ENCODE results near the gene CNTN4. TPM values are rescaled to one million over a fixed set of nuclear protein-coding genes. Genes with fewer than 3 reads are reported as not detected.
"Not testable (repeated sequence)": the region's sequence is repeated elsewhere in the genome, so short reads cannot be mapped to it uniquely, and the experiment has no call there.

CNTN4 gene
- total RNA-seq, 1 donor from 2014 or later: 22.1 TPM

GRCh38 chr3:2517500-2518172, 419.0 kb downstream of the CNTN4 start:
- intact Hi-C loops (cut with DNase I): no loop called here
- H3K9me3 ChIP-seq: no peaks in the 10 kb centered on the region
- H3K4me3 ChIP-seq: no peak overlapping the region
- TF ChIP-seq POLR2A (IDR thresholded peaks at IDR 0.05) (no peak), POLR2AphosphoS5 (IDR thresholded peaks at IDR 0.05; ENCODE audit: insufficient read depth in 1 of 2, low read depth in 1 of 2) (no peak), CTCF (IDR thresholded peaks at IDR 0.05) (no peak)
- no peaks in the 10 kb centered on the region for H3K36me3 ChIP-seq
- H3K4me1 ChIP-seq: no peaks in the 10 kb centered on the region
- DNase-seq (ENCODE audit: extremely low spot score in 2 of 2): no peak
- no peaks in the 10 kb centered on the region for H3K27me3 ChIP-seq
- no peak overlapping the region for H3K27ac ChIP-seq

- TF ChIP-seq CTCF (IDR thresholded peaks at IDR 0.05): no peak
- TF ChIP-seq POLR2A (IDR thresholded peaks at IDR 0.05): no peak
- TF ChIP-seq POLR2AphosphoS5 (IDR thresholded peaks at IDR 0.05; ENCODE audit: insufficient read depth in 1 of 2, low read depth in 1 of 2): no peak
- intact Hi-C loops (cut with DNase I): no loop called here
- H3K27ac ChIP-seq: no peak overlapping the region
- H3K36me3 ChIP-seq: no peaks in the 10 kb centered on the region
- H3K4me1 ChIP-seq: no peaks in the 10 kb centered on the region
- DNase-seq (ENCODE audit: extremely low spot score in 2 of 2): no peak
- no peaks in the 10 kb centered on the region for H3K27me3 ChIP-seq
- H3K9me3 ChIP-seq: no peaks in the 10 kb centered on the region
- no peak overlapping the region for H3K4me3 ChIP-seq
Observed at GRCh38 chr3:2523281-2523836, 424.7 kb downstream of the CNTN4 start.

- Histone ChIP-seq H3K36me3 (no peaks in the 10 kb centered on the region), H3K4me1 (no peaks in the 10 kb centered on the region)
Observed at GRCh38 chr3:2525968-2526367, 427.3 kb downstream of the CNTN4 start.

GRCh38 chr3:2526926-2527325, 428.3 kb downstream of the CNTN4 start:
- no peak for DNase-seq (ENCODE audit: extremely low spot score in 2 of 2)
- Histone ChIP-seq H3K27me3 (no peaks in the 10 kb centered on the region), H3K9me3 (no peaks in the 10 kb centered on the region), H3K36me3 (no peaks in the 10 kb centered on the region), H3K27ac (no peak overlapping the region), H3K4me3 (no peak overlapping the region), H3K4me1 (no peaks in the 10 kb centered on the region)
- TF ChIP-seq POLR2AphosphoS5 (IDR thresholded peaks at IDR 0.05; ENCODE audit: insufficient read depth in 1 of 2, low read depth in 1 of 2) (no peak), CTCF (IDR thresholded peaks at IDR 0.05) (no peak), POLR2A (IDR thresholded peaks at IDR 0.05) (no peak)
- intact Hi-C loops (cut with DNase I): no loop called here

More at GRCh38 chr3:2525968-2526367, 427.3 kb downstream of the CNTN4 start:
- no peak for TF ChIP-seq CTCF (IDR thresholded peaks at IDR 0.05)
- TF ChIP-seq POLR2AphosphoS5 (IDR thresholded peaks at IDR 0.05; ENCODE audit: insufficient read depth in 1 of 2, low read depth in 1 of 2): no peak
- no peak for TF ChIP-seq POLR2A (IDR thresholded peaks at IDR 0.05)
- DNase-seq (ENCODE audit: extremely low spot score in 2 of 2): no peak
- H3K27me3 ChIP-seq: no peaks in the 10 kb centered on the region
- no peak overlapping the region for H3K27ac ChIP-seq
- no peaks in the 10 kb centered on the region for H3K9me3 ChIP-seq
- no peak overlapping the region for H3K4me3 ChIP-seq
- intact Hi-C loops (cut with DNase I): no loop called here

GRCh38 chr3:2527328-2527727, 428.7 kb downstream of the CNTN4 start:
- H3K4me3 ChIP-seq; intact Hi-C loops (cut with DNase I); DNase-seq (ENCODE audit: extremely low spot score in 2 of 2); H3K27ac ChIP-seq; H3K4me1 ChIP-seq; H3K36me3 ChIP-seq; H3K9me3 ChIP-seq; H3K27me3 ChIP-seq: not testable (repeated sequence)

- H3K27me3 ChIP-seq; H3K9me3 ChIP-seq; DNase-seq (ENCODE audit: extremely low spot score in 2 of 2); H3K4me1 ChIP-seq; H3K36me3 ChIP-seq; intact Hi-C loops (cut with DNase I); H3K27ac ChIP-seq; H3K4me3 ChIP-seq: not testable (repeated sequence)
Observed at GRCh38 chr3:2534767-2535166, 436.1 kb downstream of the CNTN4 start.

All from vagina (tissue), 2 donors.